K562 (cell line): ENCODE measurements around the gene ARHGAP31. TPM values are rescaled to one million over a fixed set of nuclear protein-coding genes. Genes with fewer than 3 reads are reported as not detected.
A peak's percentile ranks its signal among the peaks of the same experiment; 100 is the strongest.

ENCODE experiments used
- ARNT ChIP-seq, 2 experiments: fragments of 450-650 bp; IDR thresholded peaks; 2 replicates each; pipeline ENCODE4 v1.6.1; 2016; ENCODE audit warnings: mild to moderate bottlenecking in 1 of 2
- BDP1 ChIP-seq: IDR thresholded peaks from 3 replicates; pipeline ENCODE4 v1.6.1; 2011; ENCODE audit not compliant: insufficient read length, insufficient read depth
- BRCA1 ChIP-seq, 2 experiments: fragments of 450-650 bp in 1 of 2; sonication (generic) in 1 of 2; formaldehyde crosslinking in 1 of 2; IDR thresholded peaks; 2 replicates each; pipeline versions ENCODE4 v1.5.0 to v1.6.1; 2017 to 2020; ENCODE audit warnings: mild to moderate bottlenecking in 1 of 2, missing genetic modification reagents in 1 of 2
- FIP1L1 ChIP-seq: fragments of 200-400 bp; formaldehyde crosslinking; IDR thresholded peaks from 2 replicates; pipeline ENCODE4 v1.6.1; 2018; ENCODE audit warnings: mild to moderate bottlenecking, low read depth, low read length; ENCODE audit not compliant: poor library complexity, severe bottlenecking
- GATAD2B ChIP-seq: fragments of 450-650 bp; IDR thresholded peaks from 2 replicates; pipeline ENCODE4 v1.6.1; 2017; ENCODE audit warnings: mild to moderate bottlenecking, borderline replicate concordance
- JUND ChIP-seq, 2 experiments: IDR thresholded peaks; 2 replicates in 1 of 2; 3 replicates in 1 of 2; pipeline ENCODE4 v1.6.1; 2011; ENCODE audit warnings: borderline replicate concordance in 2 of 2, low read depth in 2 of 2, low read length in 2 of 2, improper control_type of control experiment in 1 of 2, missing biosample characterization in 1 of 2, missing genetic modification characterization in 1 of 2, missing genetic modification reagents in 1 of 2
- KLF10 ChIP-seq: fragments of 250-450 bp; sonication (Bioruptor Pico); IDR thresholded peaks from 2 replicates; pipeline ENCODE4 v1.6.1; 2021; ENCODE audit warnings: matching md5 sums
- MTF1 ChIP-seq: fragments of 250-450 bp; sonication (Bioruptor Pico); IDR thresholded peaks from 2 replicates; pipeline ENCODE4 v1.9.0; 2021; ENCODE audit warnings: moderate library complexity, mild to moderate bottlenecking, inconsistent platforms, borderline replicate concordance
- RERE ChIP-seq: sonication (generic); formaldehyde crosslinking; IDR thresholded peaks from 2 replicates; pipeline ENCODE4 v1.8.0; 2023; ENCODE audit warnings: missing genetic modification reagents, mild to moderate bottlenecking, borderline replicate concordance
- RFX7 ChIP-seq: fragments of 250-450 bp; sonication (Bioruptor Pico); IDR thresholded peaks from 2 replicates; pipeline ENCODE4 v1.5.1; 2021; ENCODE audit warnings: mild to moderate bottlenecking
- RNF219 ChIP-seq: fragments of 250-450 bp; sonication (Bioruptor Pico); IDR thresholded peaks from 2 replicates; pipeline ENCODE4 v1.5.0; 2022; ENCODE audit warnings: mild to moderate bottlenecking
- THRA ChIP-seq: fragments of 450-650 bp; IDR thresholded peaks from 2 replicates; pipeline ENCODE4 v1.6.1; 2017; ENCODE audit warnings: mild to moderate bottlenecking, moderate library complexity
- ZBTB1 ChIP-seq: sonication (generic); formaldehyde crosslinking; IDR thresholded peaks from 2 replicates; pipeline ENCODE4 v1.8.1; 2023; ENCODE audit warnings: missing genetic modification reagents, low read depth, mild to moderate bottlenecking, borderline replicate concordance
- ZFP91 ChIP-seq: sonication (generic); formaldehyde crosslinking; IDR thresholded peaks from 2 replicates; pipeline ENCODE4 v1.8.0; 2022; ENCODE audit warnings: mild to moderate bottlenecking, missing genetic modification reagents
- ZSCAN29 ChIP-seq: fragments of 450-650 bp; IDR thresholded peaks from 2 replicates; pipeline ENCODE4 v1.6.1; 2017
- polyA plus RNA-seq, 8 experiments: library from polyadenylated mRNA; depleted of rRNA in 4 of 8; stranded (reverse) in 5 of 8; unstranded in 3 of 8; fragments of >200 nt; fragmentation: Nextera tagmentation in 2 of 8; fragmentation: Illumina TruSeq in 1 of 8; extraction: Ambion mirVana in 2 of 8; extraction: Trizol in 1 of 8; gene quantifications; 2 replicates each; pipeline versions ENCODE4 v1.2.1 to v1.2.3, GENCODE V29; 2011 to 2014; ENCODE audit warnings: inconsistent platforms in 1 of 8, missing spikeins in 1 of 8
- total RNA-seq, 7 experiments: library from RNA; depleted of rRNA in 6 of 7; stranded (reverse); fragments of >200 nt in 6 of 7; fragmentation: Illumina TruSeq in 2 of 7; extraction: Trizol in 2 of 7; gene quantifications; 2 replicates each; pipeline versions ENCODE4 v1.2.1 to v1.2.3, GENCODE V29; 2011 to 2021; ENCODE audit warnings: low replicate concordance in 1 of 7

Gene ARHGAP31
- total and polyA plus RNA-seq, 9 of the 15 experiments (the other 6 are each of a cell fraction or from before 2014, with no cell fraction given): under 0.01 to 0.13 (median 0.06) TPM; not detected in 5

GRCh38 chr3:119322835-119323722 lies 28.9 kb downstream of the ARHGAP31 start (continued):
- TF ChIP-seq GATAD2B (peak; percentile 41; the same call in 1 of the 2 replicates), FIP1L1 (no peak), KLF10 (CRISPR knock-in tag) (no peak), JUND (IDR thresholded peaks at IDR 0.05; ENCODE audit: borderline replicate concordance, low read depth, low read length) (peak; percentile 69), JUND (tag; IDR thresholded peaks at IDR 0.05; ENCODE audit: borderline replicate concordance, low read depth, low read length) (no peak), ZBTB1 (0 out of 2 replicates have a peak, but pooled peaks have one; percentile 8), BRCA1 (IDR thresholded peaks at IDR 0.05) (no peak), BRCA1 (CRISPR knock-in tag; IDR thresholded peaks at IDR 0.05) (no peak), ARNT (IDR thresholded peaks at IDR 0.05) (no peak), ZFP91 (no peak), THRA (no peak), BDP1 (no peak), MTF1 (CRISPR knock-in tag) (no peak), RNF219 (no peak), ZSCAN29 (no peak), RFX7 (CRISPR knock-in tag) (no peak), RERE (no peak)
